HG03442 (cell line): ENCODE data around the gene LMTK3.

ENCODE experiments used
- ATAC-seq: cut with Tn5 transposase; IDR thresholded peaks from one replicate; pipeline ENCODE4 v1.9.1; 2021; ENCODE audit warnings: mild to moderate bottlenecking, moderate library complexity; ENCODE audit not compliant: unreplicated experiment

The LMTK3 gene

GRCh38 chr19:48511800-48512503, at the start of gene LMTK3:
Gene LMTK3, minus strand, starts transcription at chr19:48511835. Its CDS starts 259 bp downstream, at chr19:48511576.
- no peak for ATAC-seq

GRCh38 chr19:48561412-48561811, 49.8 kb upstream of the LMTK3 start:
- no peak for ATAC-seq

- ATAC-seq = no peak
Measured at GRCh38 chr19:48560095-48560530, 48.5 kb upstream of the LMTK3 start.

GRCh38 chr19:48558018-48558684, 46.5 kb upstream of the LMTK3 start:
- ATAC-seq = no peak

GRCh38 chr19:48556825-48557224, 45.2 kb upstream of the LMTK3 start:
- no peak for ATAC-seq

GRCh38 chr19:48556163-48556562, 44.5 kb upstream of the LMTK3 start:
- no peak for ATAC-seq

GRCh38 chr19:48554385-48555091, 42.9 kb upstream of the LMTK3 start:
- no peak for ATAC-seq

GRCh38 chr19:48553676-48554384, 42.2 kb upstream of the LMTK3 start:
- ATAC-seq = no peak

GRCh38 chr19:48552406-48553322, 41.0 kb upstream of the LMTK3 start:
- ATAC-seq = no peak

- ATAC-seq = no peak
Measured at GRCh38 chr19:48551437-48552302, 40.0 kb upstream of the LMTK3 start, which contains the start of gene SULT2B1. Gene SULT2B1, plus strand, starts transcription at chr19:48552172. Its CDS starts 81 bp downstream, at chr19:48552253.

- no peak for ATAC-seq
Measured at GRCh38 chr19:48549380-48549779, 37.7 kb upstream of the LMTK3 start.

GRCh38 chr19:48548253-48548911, 36.7 kb upstream of the LMTK3 start:
- ATAC-seq = no peak

- ATAC-seq = no peak
Measured at GRCh38 chr19:48547722-48548121, 36.1 kb upstream of the LMTK3 start.

GRCh38 chr19:48544856-48545750, 33.5 kb upstream of the LMTK3 start:
- no peak for ATAC-seq

- no peak for ATAC-seq
Measured at GRCh38 chr19:48543121-48543710, 31.6 kb upstream of the LMTK3 start.

GRCh38 chr19:48541813-48542212, 30.2 kb upstream of the LMTK3 start:
- no peak for ATAC-seq

GRCh38 chr19:48540110-48540509, 28.5 kb upstream of the LMTK3 start:
- ATAC-seq = no peak
